HFF-Myc (cell line): ENCODE results near the gene PPARD.

ENCODE experiments used
- DNase-seq: peaks from one replicate; pipeline ENCODE4 v3.0.0-alpha.2; 2011; ENCODE audit warnings: low read depth; ENCODE audit errors: extremely low read depth
- H3K4me3 ChIP-seq: replicated peaks from 2 replicates; pipeline ENCODE4 v1.5.1; 2011; ENCODE audit warnings: low read depth, mild to moderate bottlenecking, control low read depth, low read length
- CTCF ChIP-seq: IDR thresholded peaks from 2 replicates; pipeline ENCODE4 v1.5.1; 2012; ENCODE audit warnings: mild to moderate bottlenecking, low read depth, low read length, control low read depth; ENCODE audit errors: missing control alignments

PPARD gene

GRCh38 chr6:35476004-35476403, 133.6 kb downstream of the PPARD start:
- TF ChIP-seq CTCF = no peak
- H3K4me3 ChIP-seq = no peak overlapping the region
- DNase-seq = no peak

GRCh38 chr6:35477028-35477427, 134.7 kb downstream of the PPARD start:
- no peak for TF ChIP-seq CTCF
- DNase-seq = no peak
- no peak overlapping the region for H3K4me3 ChIP-seq
